K562 (cell line): ENCODE data around the gene RUNDC1. TPM values are rescaled to one million over a fixed set of nuclear protein-coding genes. Genes with fewer than 3 reads are reported as not detected.

ENCODE experiments used
- ADNP ChIP-seq: fragments of 200-800 bp; sonication (Bioruptor generic); IDR thresholded peaks from 2 replicates; pipeline ENCODE4 v1.6.1; 2016; ENCODE audit warnings: missing genetic modification characterization, missing compliant biosample characterization
- CTBP1 ChIP-seq: fragments of 450-650 bp; IDR thresholded peaks from 2 replicates; pipeline ENCODE4 v1.6.1; 2016; ENCODE audit warnings: borderline replicate concordance
- DDX20 ChIP-seq: fragments of 450-650 bp; IDR thresholded peaks from 2 replicates; pipeline ENCODE4 v1.6.1; 2016; ENCODE audit warnings: missing genetic modification characterization, low read depth, mild to moderate bottlenecking, missing compliant biosample characterization, moderate library complexity
- E2F8 ChIP-seq: fragments of 450-650 bp; IDR thresholded peaks from 2 replicates; pipeline ENCODE4 v1.7.1; 2018; ENCODE audit warnings: mild to moderate bottlenecking, low read depth; ENCODE audit not compliant: partially characterized antibody
- FIP1L1 ChIP-seq: fragments of 200-400 bp; formaldehyde crosslinking; IDR thresholded peaks from 2 replicates; pipeline ENCODE4 v1.6.1; 2018; ENCODE audit warnings: mild to moderate bottlenecking, low read depth, low read length; ENCODE audit not compliant: poor library complexity, severe bottlenecking
- FOXP1 ChIP-seq: sonication (generic); formaldehyde crosslinking; IDR thresholded peaks from 2 replicates; pipeline ENCODE4 v1.8.0; 2022; ENCODE audit warnings: mild to moderate bottlenecking, missing genetic modification reagents
- HOMEZ ChIP-seq: fragments of 250-450 bp; sonication (Bioruptor Pico); IDR thresholded peaks from 2 replicates; pipeline ENCODE4 v1.4.0; 2020; ENCODE audit warnings: mild to moderate bottlenecking, moderate library complexity
- KAT8 ChIP-seq: fragments of 450-650 bp; IDR thresholded peaks from 2 replicates; pipeline ENCODE4 v1.6.1; 2016; ENCODE audit warnings: low read depth, mild to moderate bottlenecking
- KDM5B ChIP-seq: fragments of 200-600 bp; sonication (generic); IDR thresholded peaks from 2 replicates; pipeline ENCODE4 v1.6.1; 2012; ENCODE audit warnings: low read depth, mild to moderate bottlenecking, moderate library complexity, low read length, control low read depth, inconsistent platforms; ENCODE audit not compliant: insufficient replicate concordance
- KLF10 ChIP-seq: fragments of 250-450 bp; sonication (Bioruptor Pico); IDR thresholded peaks from 2 replicates; pipeline ENCODE4 v1.6.1; 2021; ENCODE audit warnings: matching md5 sums
- MAX ChIP-seq: sonication (generic); formaldehyde crosslinking; IDR thresholded peaks from 2 replicates; pipeline ENCODE4 v1.9.0; 2022; ENCODE audit warnings: mild to moderate bottlenecking, missing genetic modification reagents
- MAZ ChIP-seq, 2 experiments: fragments of 450-650 bp in 1 of 2; sonication (generic) in 1 of 2; formaldehyde crosslinking; IDR thresholded peaks in 1 of 2; conservative IDR thresholded peaks in 1 of 2; 2 replicates each; pipeline versions ENCODE4 v1.4.0 to v1.5.0; 2020; ENCODE audit warnings: mild to moderate bottlenecking in 1 of 2, missing genetic modification reagents in 1 of 2
- MXI1 ChIP-seq: IDR thresholded peaks from 2 replicates; pipeline ENCODE4 v1.6.1; 2011; ENCODE audit warnings: low read depth, mild to moderate bottlenecking, improper control_type of control experiment, low read length
- NCOR1 ChIP-seq: fragments of 450-650 bp; IDR thresholded peaks from 2 replicates; pipeline ENCODE4 v1.6.1; 2016; ENCODE audit warnings: mild to moderate bottlenecking, moderate library complexity
- NR2C2 ChIP-seq, 2 experiments: fragments of 200-800 bp in 1 of 2; sonication (Bioruptor generic) in 1 of 2; sonication (generic) in 1 of 2; formaldehyde crosslinking in 1 of 2; IDR thresholded peaks; 2 replicates each; pipeline versions ENCODE4 v1.6.1 to v1.8.0; 2016 to 2022; ENCODE audit warnings: mild to moderate bottlenecking in 1 of 2, missing compliant biosample characterization in 1 of 2, missing genetic modification characterization in 1 of 2, missing genetic modification reagents in 1 of 2
- PKNOX1 ChIP-seq: fragments of 450-650 bp; IDR thresholded peaks from 2 replicates; pipeline ENCODE4 v1.6.1; 2016
- RFX1 ChIP-seq: fragments of 450-650 bp; IDR thresholded peaks from 2 replicates; pipeline ENCODE4 v1.6.1; 2016; ENCODE audit warnings: mild to moderate bottlenecking, moderate library complexity
- SMAD3 ChIP-seq: fragments of 450-650 bp; formaldehyde crosslinking; conservative IDR thresholded peaks from 2 replicates; pipeline ENCODE4 v1.4.0; 2020; ENCODE audit warnings: mild to moderate bottlenecking
- TBL1XR1 ChIP-seq, 2 experiments: IDR thresholded peaks; 2 replicates each; pipeline ENCODE4 v1.6.1; 2012; ENCODE audit warnings: improper control_type of control experiment in 2 of 2, low read length in 2 of 2, mild to moderate bottlenecking in 1 of 2
- XRCC3 ChIP-seq: fragments of 450-650 bp; IDR thresholded peaks from 2 replicates; pipeline ENCODE4 v1.6.1; 2017; ENCODE audit warnings: mild to moderate bottlenecking, moderate library complexity
- XRCC5 ChIP-seq: fragments of 200-400 bp; formaldehyde crosslinking; IDR thresholded peaks from 2 replicates; pipeline ENCODE4 v1.6.1; 2017; ENCODE audit warnings: low read depth, mild to moderate bottlenecking, low read length
- ZFP30 ChIP-seq: fragments of 250-450 bp; sonication (Bioruptor Pico); IDR thresholded peaks from 2 replicates; pipeline ENCODE4 v1.8.0; 2022; ENCODE audit warnings: moderate library complexity, mild to moderate bottlenecking, inconsistent platforms, borderline replicate concordance
- polyA plus RNA-seq, 8 experiments: library from polyadenylated mRNA; depleted of rRNA in 4 of 8; stranded (reverse) in 5 of 8; unstranded in 3 of 8; fragments of >200 nt; fragmentation: Nextera tagmentation in 2 of 8; fragmentation: Illumina TruSeq in 1 of 8; extraction: Ambion mirVana in 2 of 8; extraction: Trizol in 1 of 8; gene quantifications; 2 replicates each; pipeline versions ENCODE4 v1.2.1 to v1.2.3, GENCODE V29; 2011 to 2014; ENCODE audit warnings: inconsistent platforms in 1 of 8, missing spikeins in 1 of 8
- total RNA-seq, 7 experiments: library from RNA; depleted of rRNA in 6 of 7; stranded (reverse); fragments of >200 nt in 6 of 7; fragmentation: Illumina TruSeq in 2 of 7; extraction: Trizol in 2 of 7; gene quantifications; 2 replicates each; pipeline versions ENCODE4 v1.2.1 to v1.2.3, GENCODE V29; 2011 to 2021; ENCODE audit warnings: low replicate concordance in 1 of 7

RUNDC1 gene
- total and polyA plus RNA-seq, 9 of the 15 experiments (the other 6 are each of a cell fraction or from before 2014, with no cell fraction given), result 3.4 to 12.6 (median 9.4) TPM

- TF ChIP-seq KDM5B (peak; percentile 83), ZFP30 (CRISPR knock-in tag) (no peak), NR2C2 (CRISPR knock-in tag; IDR thresholded peaks at IDR 0.05) (peak; percentile 98), NR2C2 (tag; IDR thresholded peaks at IDR 0.05) (peak; percentile 100), NCOR1 (peak; percentile 67; the same call in 1 of the 2 replicates), MAX (CRISPR knock-in tag) (peak; percentile 93), FIP1L1 (no peak), CTBP1 (peak; percentile 90), MXI1 (peak; percentile 92), MAZ (CRISPR knock-in tag; conservative IDR thresholded peaks at IDR 0.05 in 1 of 2, IDR thresholded peaks at IDR 0.05 in 1 of 2) (peak; percentile 47 to 97; a peak in 3 of 4 replicates), KLF10 (CRISPR knock-in tag) (no peak), DDX20 (no peak), KAT8 (peak; percentile 55; the same call in 1 of the 2 replicates), FOXP1 (CRISPR knock-in tag) (no peak), TBL1XR1 (IDR thresholded peaks at IDR 0.05; ENCODE audit: low read length in 2 of 2) (peak; percentile 86 to 89), XRCC3 (no peak), RFX1 (no peak), HOMEZ (CRISPR knock-in tag) (no peak), ADNP (no peak), E2F8 (peak; percentile 98), SMAD3 (CRISPR knock-in tag) (no peak), XRCC5 (peak; percentile 91), PKNOX1 (peak; percentile 63)
These were observed 17.9 kb downstream of the RUNDC1 start, which contains the start of gene RPL27 (continued) for GRCh38 chr17:42997984-42998938.
